OCI-LY3 (cell line): ENCODE data around the gene TTC12.

Source experiments
- EZH2phosphoT487 ChIP-seq: fragments of 200-600 bp; shearing (Covaris generic); IDR thresholded peaks from 2 replicates; pipeline ENCODE4 v1.6.1; 2018; ENCODE audit warnings: antibody characterized with exemption, mixed run types, low read depth
- TF ChIP-seq, protein P1 (sequence below): fragments of 200-600, 300-600 bp; sonication (generic); IDR thresholded peaks from 2 replicates; pipeline ENCODE4 v1.5.1; 2014; ENCODE audit warnings: antibody characterized with exemption, low read length, low read depth

- TF ChIP-seq, protein P1, sequence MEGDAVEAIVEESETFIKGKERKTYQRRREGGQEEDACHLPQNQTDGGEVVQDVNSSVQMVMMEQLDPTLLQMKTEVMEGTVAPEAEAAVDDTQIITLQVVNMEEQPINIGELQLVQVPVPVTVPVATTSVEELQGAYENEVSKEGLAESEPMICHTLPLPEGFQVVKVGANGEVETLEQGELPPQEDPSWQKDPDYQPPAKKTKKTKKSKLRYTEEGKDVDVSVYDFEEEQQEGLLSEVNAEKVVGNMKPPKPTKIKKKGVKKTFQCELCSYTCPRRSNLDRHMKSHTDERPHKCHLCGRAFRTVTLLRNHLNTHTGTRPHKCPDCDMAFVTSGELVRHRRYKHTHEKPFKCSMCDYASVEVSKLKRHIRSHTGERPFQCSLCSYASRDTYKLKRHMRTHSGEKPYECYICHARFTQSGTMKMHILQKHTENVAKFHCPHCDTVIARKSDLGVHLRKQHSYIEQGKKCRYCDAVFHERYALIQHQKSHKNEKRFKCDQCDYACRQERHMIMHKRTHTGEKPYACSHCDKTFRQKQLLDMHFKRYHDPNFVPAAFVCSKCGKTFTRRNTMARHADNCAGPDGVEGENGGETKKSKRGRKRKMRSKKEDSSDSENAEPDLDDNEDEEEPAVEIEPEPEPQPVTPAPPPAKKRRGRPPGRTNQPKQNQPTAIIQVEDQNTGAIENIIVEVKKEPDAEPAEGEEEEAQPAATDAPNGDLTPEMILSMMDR: no peak
- TF ChIP-seq EZH2phosphoT487: no peak
Measured at GRCh38 chr11:113350336-113351067, 36.1 kb downstream of the TTC12 start.
